ENCODE results near the gene BCO1. TPM values are rescaled to one million over a fixed set of nuclear protein-coding genes. Genes with fewer than 3 reads are reported as not detected.
"Not testable (repeated sequence)": the region's sequence is repeated elsewhere in the genome, so short reads cannot be mapped to it uniquely, and the experiment has no call there.

Gene BCO1
- total RNA-seq, 1 donor = not detected

DNA sequence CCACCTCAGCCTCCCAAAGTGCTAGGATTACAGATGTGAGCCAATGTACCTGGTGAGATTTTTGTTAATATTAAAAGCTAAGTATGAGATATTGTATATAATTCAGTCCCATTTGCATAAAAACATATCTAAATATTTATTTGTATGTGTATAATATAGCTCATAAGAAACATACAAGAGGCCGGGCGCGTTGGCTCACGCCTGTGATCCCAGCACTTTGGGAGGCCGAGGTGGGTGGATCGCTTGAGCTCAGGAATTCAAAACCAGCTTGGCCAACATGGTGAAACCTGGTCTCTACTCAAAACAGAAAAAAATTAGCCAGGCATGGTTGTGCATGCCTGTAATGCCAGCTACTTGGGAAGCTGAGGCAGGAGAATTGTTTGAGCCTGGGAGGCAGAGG, 16.8 kb upstream of the BCO1 start:
- DNase-seq (ENCODE audit: insufficient read length, low spot score, missing footprints) = no peak
- H3K4me3 ChIP-seq (ENCODE audit: insufficient read depth, low read length) = no peak overlapping the region
- no peaks in the 10 kb centered on the region for H4K20me1 ChIP-seq (ENCODE audit: insufficient read depth, low read length)
- no peak overlapping the region for H3K27ac ChIP-seq (ENCODE audit: low read depth, low read length)
- no peaks in the 10 kb centered on the region for H3K9me3 ChIP-seq (ENCODE audit: low read depth, low read length)
- no peaks in the 10 kb centered on the region for H3K27me3 ChIP-seq (ENCODE audit: insufficient read depth, low read length)
- TF ChIP-seq, protein P1, sequence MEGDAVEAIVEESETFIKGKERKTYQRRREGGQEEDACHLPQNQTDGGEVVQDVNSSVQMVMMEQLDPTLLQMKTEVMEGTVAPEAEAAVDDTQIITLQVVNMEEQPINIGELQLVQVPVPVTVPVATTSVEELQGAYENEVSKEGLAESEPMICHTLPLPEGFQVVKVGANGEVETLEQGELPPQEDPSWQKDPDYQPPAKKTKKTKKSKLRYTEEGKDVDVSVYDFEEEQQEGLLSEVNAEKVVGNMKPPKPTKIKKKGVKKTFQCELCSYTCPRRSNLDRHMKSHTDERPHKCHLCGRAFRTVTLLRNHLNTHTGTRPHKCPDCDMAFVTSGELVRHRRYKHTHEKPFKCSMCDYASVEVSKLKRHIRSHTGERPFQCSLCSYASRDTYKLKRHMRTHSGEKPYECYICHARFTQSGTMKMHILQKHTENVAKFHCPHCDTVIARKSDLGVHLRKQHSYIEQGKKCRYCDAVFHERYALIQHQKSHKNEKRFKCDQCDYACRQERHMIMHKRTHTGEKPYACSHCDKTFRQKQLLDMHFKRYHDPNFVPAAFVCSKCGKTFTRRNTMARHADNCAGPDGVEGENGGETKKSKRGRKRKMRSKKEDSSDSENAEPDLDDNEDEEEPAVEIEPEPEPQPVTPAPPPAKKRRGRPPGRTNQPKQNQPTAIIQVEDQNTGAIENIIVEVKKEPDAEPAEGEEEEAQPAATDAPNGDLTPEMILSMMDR (IDR thresholded peaks at IDR 0.05; ENCODE audit: extremely low read depth, low read depth, low read length) = no peak
- H3K79me2 ChIP-seq (ENCODE audit: insufficient read depth, low read length) = no peaks in the 10 kb centered on the region
- no peaks in the 10 kb centered on the region for H3K4me1 ChIP-seq (ENCODE audit: insufficient read depth, low read length)
- no peaks in the 10 kb centered on the region for H3K36me3 ChIP-seq (ENCODE audit: insufficient read depth, low read length)
- H2AFZ ChIP-seq (ENCODE audit: low read length) = no peak overlapping the region
- H3K4me2 ChIP-seq (ENCODE audit: insufficient read depth, low read length) = no peak overlapping the region

DNA sequence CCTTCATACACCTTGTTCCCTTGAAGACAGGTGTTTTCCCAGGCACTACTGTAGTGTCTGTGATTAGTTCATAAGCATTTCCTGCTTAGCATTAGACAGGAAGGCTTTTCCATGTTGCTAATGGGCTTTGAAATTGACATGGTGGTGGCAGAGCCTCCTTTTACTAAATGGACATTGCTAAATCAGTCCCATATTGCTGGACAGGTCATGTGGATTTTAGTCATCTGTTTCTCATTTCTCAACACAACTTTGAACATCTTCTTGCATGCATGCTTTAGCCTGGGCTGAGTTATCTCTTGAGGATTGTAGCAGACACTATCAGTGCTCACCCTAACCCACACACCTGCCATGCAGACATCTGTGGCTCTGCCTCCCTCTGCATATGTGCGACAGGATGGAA, 13.7 kb upstream of the BCO1 start:
- peak; percentile 14 for DNase-seq (ENCODE audit: insufficient read length, low spot score, missing footprints)

DNA sequence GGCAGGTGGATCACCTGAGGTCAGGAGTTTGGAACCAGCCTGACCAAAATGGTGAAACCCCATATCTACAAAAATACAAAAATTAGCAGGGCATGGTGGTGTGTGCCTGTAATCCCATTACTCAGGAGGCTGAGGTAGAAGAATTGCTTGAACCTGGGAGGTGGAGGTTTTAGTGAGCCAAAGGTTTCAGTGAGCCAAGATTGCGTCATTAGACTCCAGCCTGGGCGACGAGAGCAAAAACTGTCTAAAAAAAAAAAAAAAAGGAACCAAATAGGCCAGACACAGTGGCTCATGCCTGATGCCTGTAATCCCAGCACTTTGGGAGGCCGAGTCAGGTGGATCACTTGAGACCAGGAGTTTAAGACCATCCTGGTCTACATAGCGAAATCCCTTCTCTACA, 12.8 kb upstream of the BCO1 start:
- not testable (repeated sequence) for H3K4me3 ChIP-seq (ENCODE audit: insufficient read depth, low read length); H3K79me2 ChIP-seq (ENCODE audit: insufficient read depth, low read length); DNase-seq (ENCODE audit: insufficient read length, low spot score, missing footprints); H3K27ac ChIP-seq (ENCODE audit: low read depth, low read length); H2AFZ ChIP-seq (ENCODE audit: low read length); H4K20me1 ChIP-seq (ENCODE audit: insufficient read depth, low read length); H3K4me2 ChIP-seq (ENCODE audit: insufficient read depth, low read length); H3K4me1 ChIP-seq (ENCODE audit: insufficient read depth, low read length); H3K27me3 ChIP-seq (ENCODE audit: insufficient read depth, low read length); H3K36me3 ChIP-seq (ENCODE audit: insufficient read depth, low read length); H3K9me3 ChIP-seq (ENCODE audit: low read depth, low read length)

More for the DNA sequence above, 13.7 kb upstream of the BCO1 start:
- no peak overlapping the region for H3K4me3 ChIP-seq (ENCODE audit: insufficient read depth, low read length)
- no peak overlapping the region for H3K27ac ChIP-seq (ENCODE audit: low read depth, low read length)
- H3K9me3 ChIP-seq (ENCODE audit: low read depth, low read length) = no peaks in the 10 kb centered on the region
- TF ChIP-seq, protein P1 (IDR thresholded peaks at IDR 0.05; ENCODE audit: extremely low read depth, low read depth, low read length) = no peak
- no peaks in the 10 kb centered on the region for H3K27me3 ChIP-seq (ENCODE audit: insufficient read depth, low read length)
- H3K4me1 ChIP-seq (ENCODE audit: insufficient read depth, low read length) = no peaks in the 10 kb centered on the region
- H3K79me2 ChIP-seq (ENCODE audit: insufficient read depth, low read length) = no peaks in the 10 kb centered on the region
- no peaks in the 10 kb centered on the region for H3K36me3 ChIP-seq (ENCODE audit: insufficient read depth, low read length)
- no peak overlapping the region for H3K4me2 ChIP-seq (ENCODE audit: insufficient read depth, low read length)
- H4K20me1 ChIP-seq (ENCODE audit: insufficient read depth, low read length) = no peaks in the 10 kb centered on the region
- no peak overlapping the region for H2AFZ ChIP-seq (ENCODE audit: low read length)

DNA sequence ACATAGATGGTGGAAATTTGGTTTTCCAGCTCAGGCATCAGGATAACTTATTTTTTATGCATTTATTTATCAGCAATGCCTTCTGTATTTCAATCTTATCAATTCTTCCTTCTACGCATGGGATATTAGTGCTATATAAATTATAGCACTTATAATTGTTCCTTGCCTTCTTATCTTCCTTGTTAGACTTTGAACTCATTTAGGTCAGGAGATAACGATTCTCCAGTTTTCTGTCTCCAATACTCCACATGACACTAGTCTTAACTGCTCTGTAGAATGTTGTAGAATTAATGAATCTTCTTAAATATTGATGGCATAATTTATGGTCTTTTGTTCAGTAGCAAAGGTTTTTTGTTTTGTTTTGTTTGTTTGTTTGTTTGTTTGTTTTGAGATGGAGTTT, 10.7 kb upstream of the BCO1 start:
- TF ChIP-seq, protein P1 (IDR thresholded peaks at IDR 0.05; ENCODE audit: extremely low read depth, low read depth, low read length) = no peak
- Histone ChIP-seq H3K9me3 (ENCODE audit: low read depth, low read length) (no peaks in the 10 kb centered on the region), H3K4me2 (ENCODE audit: insufficient read depth, low read length) (no peak overlapping the region), H3K27me3 (ENCODE audit: insufficient read depth, low read length) (peaks cover 5% of the 10 kb centered on the region), H3K79me2 (ENCODE audit: insufficient read depth, low read length) (no peaks in the 10 kb centered on the region), H3K36me3 (ENCODE audit: insufficient read depth, low read length) (no peaks in the 10 kb centered on the region), H2AFZ (ENCODE audit: low read length) (no peak overlapping the region), H3K4me3 (ENCODE audit: insufficient read depth, low read length) (no peak overlapping the region), H4K20me1 (ENCODE audit: insufficient read depth, low read length) (no peaks in the 10 kb centered on the region), H3K27ac (ENCODE audit: low read depth, low read length) (no peak overlapping the region), H3K4me1 (ENCODE audit: insufficient read depth, low read length) (no peaks in the 10 kb centered on the region)
- DNase-seq (ENCODE audit: insufficient read length, low spot score, missing footprints) = no peak

Measured in osteoblast (primary cell).